HT-29 (cell line): ENCODE measurements around the gene HCRT. TPM values are rescaled to one million over a fixed set of nuclear protein-coding genes. Genes with fewer than 3 reads are reported as not detected.
A peak's percentile ranks its signal among the peaks of the same experiment; 100 is the strongest.
"Not testable (repeated sequence)": the region's sequence is repeated elsewhere in the genome, so short reads cannot be mapped to it uniquely, and the experiment has no call there.

Experiments
- DNase-seq: peaks from one replicate; pipeline ENCODE4 v3.0.0-alpha.2; 2015; ENCODE audit warnings: low spot score
- total RNA-seq: library from RNA; depleted of rRNA; stranded (reverse); fragments of >200 nt; shearing (Covaris generic); gene quantifications from 2 replicates; pipeline ENCODE4 v1.2.3, GENCODE V29; 2014

HCRT gene
- total RNA-seq, 1 experiment from 2014 or later: not detected

DNA sequence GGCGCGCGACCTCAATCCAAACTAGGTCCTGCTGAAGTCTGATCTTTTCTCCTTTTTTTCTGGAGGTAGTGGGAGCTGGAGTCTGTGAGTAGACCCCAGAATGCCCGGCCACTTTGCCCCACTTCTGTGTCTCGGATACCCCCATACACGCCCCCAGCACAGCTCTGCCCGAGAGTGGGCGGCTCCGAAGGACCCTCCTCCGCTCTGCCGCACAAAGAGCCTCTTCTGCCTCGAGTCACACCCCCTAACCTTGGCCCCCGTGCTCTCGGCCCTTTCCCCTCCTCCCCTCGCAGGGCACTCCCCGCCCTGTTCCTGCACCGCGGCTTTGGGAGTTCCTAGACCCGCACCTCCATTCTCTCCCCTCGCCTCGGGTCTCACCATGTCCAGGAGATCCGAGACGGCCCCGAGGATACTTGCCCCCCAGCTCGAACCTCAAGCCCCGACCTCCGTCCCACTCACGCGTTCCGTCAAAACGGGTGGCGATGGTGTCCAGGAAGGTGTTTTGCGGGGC is 4.8 kb downstream of the HCRT start:
- DNase-seq: no peak

GRCh38 chr17:42179911-42180410 is 5.3 kb downstream of the HCRT start:
- DNase-seq: no peak

DNA sequence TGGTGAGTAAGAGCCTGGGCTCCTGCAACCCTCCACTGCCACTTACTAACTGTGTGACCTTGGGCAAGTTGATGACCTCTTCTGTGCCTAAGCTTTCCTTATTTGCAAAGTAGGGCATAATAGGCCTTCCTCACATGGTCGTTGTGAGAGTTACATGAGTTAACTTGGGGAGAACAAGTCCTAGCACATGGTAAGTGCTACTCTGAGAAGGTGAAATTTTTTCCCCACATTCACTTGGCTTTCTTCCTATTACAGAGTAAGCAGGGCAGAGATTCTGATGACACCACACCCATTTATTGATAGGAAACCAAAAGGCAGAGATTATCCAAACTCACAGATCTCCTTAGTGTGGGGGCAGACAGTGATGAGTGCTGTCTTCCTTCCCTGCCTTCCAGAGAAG is 5.9 kb downstream of the HCRT start:
- no peak for DNase-seq

- no peak for DNase-seq
Measured at GRCh38 chr17:42178817-42179216, 6.4 kb downstream of the HCRT start.

- DNase-seq: no peak
Measured at GRCh38 chr17:42177684-42178083, 7.6 kb downstream of the HCRT start.

GRCh38 chr17:42174126-42174783 is 11.0 kb downstream of the HCRT start:
- no peak for DNase-seq

DNA sequence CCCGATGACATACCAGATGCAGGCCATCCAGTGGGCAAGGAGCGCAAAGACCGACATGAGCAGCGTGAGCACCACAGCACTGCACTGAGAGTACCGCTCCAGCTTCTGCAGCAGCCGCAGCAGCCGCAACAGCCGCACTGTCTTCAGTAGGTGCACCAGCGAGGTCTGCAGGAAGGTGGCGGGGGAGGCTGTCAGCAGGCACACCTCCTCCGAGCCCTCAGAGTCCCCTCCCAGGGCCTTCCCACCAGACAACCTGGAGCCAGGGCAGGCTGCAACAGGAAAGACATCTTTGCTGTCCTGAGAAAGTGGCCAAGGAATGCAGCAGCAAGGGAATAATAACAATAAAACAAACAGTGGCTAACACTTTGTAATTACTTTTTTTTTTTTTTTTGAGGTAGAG is 13.4 kb downstream of the HCRT start:
- no peak for DNase-seq

- DNase-seq: no peak
Measured at GRCh38 chr17:42169351-42169750, 15.9 kb downstream of the HCRT start.

GRCh38 chr17:42167807-42168206 is 17.4 kb downstream of the HCRT start:
- DNase-seq: no peak

DNA sequence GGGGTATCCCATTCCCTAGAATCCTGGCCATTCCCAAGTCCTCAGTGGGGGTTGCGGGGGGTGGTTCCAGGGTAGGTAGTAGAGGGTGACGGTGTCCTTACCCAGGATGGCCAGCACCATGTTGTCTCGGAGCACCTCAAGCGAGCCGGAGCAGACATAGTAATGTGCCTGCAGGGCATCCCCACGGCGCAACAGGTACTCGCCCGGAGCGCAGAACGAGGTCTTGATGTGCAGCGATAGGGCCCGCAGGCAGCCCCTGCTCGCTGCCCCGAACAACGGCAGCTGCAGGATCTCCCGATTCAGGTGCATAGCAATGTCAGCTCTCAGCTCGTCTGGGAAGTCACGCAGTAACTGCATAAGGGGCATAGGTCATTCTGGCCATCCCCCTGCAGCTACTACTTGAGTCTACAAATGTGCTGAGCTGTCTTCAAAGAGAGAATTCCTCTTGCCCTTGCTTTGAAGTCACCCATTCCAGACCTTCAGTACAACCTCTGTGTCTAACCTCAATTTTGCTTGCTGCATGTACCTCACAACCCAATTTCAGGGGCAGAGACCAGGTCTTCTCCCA is 19.0 kb downstream of the HCRT start:
- no peak for DNase-seq

DNA sequence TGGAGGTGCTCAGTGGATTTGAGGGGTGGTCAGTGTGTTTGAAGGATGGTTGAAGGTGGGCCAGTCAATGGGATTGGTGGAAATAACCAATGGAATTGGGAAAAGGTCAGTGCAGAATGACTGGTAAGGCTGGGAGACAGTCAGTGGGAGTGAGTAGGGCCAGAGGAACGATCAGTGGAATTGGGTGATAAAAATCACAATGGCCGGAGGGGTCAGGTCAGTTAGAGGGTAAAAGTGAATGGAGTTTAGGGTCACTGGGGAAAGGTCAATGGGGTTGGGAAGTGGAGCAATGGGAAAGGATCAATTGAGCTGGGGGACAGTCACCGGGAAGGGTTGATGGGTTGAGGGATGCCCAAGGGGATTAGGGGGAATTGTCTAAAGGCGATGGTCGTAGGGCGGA is 19.5 kb downstream of the HCRT start:
- no peak for DNase-seq

- peak; percentile 36 for DNase-seq
Measured at GRCh38 chr17:42163696-42164407, 21.4 kb downstream of the HCRT start.

- peak; percentile 39 for DNase-seq
Measured at GRCh38 chr17:42163113-42163512, 22.1 kb downstream of the HCRT start.

DNA sequence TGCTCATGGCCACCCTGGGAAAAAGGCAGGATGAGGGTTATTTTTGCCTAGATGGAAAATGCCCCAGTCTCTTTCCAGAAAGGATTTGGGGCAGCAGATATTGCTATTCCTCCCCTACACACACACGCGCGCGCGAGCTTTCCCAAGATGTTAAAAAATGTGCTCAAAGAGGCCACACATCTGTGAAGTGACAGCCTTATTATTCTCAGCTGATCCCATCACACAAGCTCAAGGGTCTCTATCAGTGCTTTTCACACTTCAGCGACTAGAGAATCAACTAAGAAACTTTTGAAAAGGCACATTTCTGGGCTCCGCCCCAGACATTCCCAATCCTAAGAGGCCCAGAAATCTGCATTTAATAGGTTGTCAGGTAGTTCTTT is 24.7 kb downstream of the HCRT start:
- no peak for DNase-seq

DNA sequence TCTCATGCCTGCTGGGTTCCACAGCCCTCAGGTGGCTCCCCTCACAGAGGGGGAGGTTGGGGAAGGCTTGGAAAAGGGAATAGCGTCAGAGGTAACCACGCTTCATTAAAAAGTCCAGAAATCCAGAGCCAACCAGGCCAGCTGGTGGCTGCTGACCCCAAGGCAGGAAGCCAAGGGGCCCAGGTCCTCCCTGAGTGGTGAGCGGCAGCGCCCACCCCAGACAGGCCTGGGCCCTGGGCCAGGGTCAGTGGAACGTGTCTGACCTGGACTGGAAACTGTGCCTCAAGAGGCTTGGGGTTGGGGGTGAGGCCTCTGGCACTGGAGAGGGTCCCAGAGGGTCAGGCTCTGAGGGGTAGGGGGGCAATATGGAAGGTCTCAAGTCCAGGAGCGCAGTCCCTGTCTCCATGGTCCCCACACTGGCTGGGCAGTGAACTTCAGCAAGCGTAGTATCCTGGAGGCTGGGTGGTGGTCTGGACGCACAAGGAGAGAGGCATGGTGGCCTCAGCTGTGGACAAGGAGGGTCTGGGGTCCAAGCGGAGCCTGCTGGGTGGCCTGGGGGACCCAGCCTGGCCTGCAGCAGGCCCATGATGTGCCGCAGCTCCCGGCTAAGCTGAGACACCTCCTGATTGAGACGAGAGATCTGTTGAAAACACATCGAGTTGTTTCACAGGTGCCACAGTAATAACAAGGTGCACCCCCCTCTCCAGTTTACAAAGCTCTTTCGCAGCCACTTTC is 25.3 kb downstream of the HCRT start:
- DNase-seq: no peak

DNA sequence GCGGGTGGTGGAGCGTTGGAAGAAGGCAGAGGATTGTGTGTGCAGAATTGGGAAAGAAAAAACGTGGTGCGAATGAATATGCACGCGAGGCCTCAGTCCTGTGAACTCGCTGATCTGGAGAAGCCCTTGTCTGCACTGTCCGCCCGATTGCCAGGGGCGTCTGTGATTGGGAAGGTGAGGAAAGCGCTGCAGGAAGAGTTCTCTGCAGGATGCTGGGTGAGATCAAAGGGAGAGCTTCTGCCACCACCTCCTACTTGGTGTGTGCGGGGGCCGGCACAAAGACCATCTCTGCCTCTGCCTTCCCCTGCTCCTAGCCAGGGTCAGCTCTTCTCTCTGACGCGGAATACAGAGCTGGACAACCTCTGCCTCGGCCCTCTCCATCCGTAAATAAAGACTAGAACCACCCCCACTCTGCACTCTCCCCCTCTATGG is 29.6 kb downstream of the HCRT start:
- no peak for DNase-seq

GRCh38 chr17:42153919-42154742 is 31.1 kb downstream of the HCRT start:
- no peak for DNase-seq

GRCh38 chr17:42146911-42147607 is 38.2 kb downstream of the HCRT start:
- no peak for DNase-seq

DNA sequence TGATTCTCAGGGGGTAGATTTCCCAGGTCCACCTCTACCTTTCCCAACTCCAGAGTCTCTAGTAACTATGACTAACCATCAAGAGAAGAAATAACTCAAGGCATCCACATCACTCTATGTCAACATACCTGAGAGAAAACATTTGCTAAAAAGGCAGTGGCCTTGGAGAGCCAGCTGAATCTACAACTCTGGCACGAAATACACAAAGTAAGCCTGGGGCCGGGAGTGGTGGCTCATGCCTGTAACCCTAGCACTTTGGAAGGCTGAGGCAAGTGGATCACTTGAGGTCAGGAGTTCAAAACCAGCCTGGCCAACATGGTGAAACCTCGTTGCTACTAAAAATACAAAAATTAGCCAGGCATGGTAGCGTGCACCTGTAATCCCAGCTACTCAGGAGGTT is 42.1 kb downstream of the HCRT start:
- not testable (repeated sequence) for DNase-seq

DNA sequence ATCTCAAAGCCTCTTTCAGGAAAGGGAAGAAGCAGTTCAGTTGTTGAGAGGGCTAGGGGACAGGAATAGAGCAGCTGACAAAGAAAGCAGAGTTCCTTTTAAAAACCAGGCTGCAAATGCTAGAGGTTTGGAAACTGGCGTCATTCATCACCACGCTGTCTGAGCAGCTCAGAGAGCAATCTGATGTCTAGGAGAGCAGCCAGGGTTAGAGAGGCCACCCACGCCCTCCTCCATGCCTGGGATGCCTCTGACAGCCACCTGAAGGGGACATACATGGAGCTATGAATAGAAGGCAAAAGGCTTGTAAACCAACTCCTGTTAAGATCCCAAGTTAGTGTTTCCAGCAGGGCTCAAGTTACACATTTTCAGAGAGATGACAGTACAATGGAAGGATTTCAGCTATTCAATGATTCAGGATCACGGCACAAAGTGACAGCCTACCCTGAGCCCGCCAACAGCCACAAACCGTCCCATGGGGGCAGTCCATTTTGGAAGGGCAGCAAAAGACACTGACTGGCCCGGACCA is 42.8 kb downstream of the HCRT start:
- DNase-seq: no peak
